Measurements from ENCODE around the gene KIF5A. TPM values are rescaled to one million over a fixed set of nuclear protein-coding genes. Genes with fewer than 3 reads are reported as not detected.

The KIF5A gene
- total and polyA plus RNA-seq, 2 of the 13 experiments (the other 11 are each of a cell fraction or from before 2014, with no cell fraction given) = 1.6 to 11.9 TPM

DNA sequence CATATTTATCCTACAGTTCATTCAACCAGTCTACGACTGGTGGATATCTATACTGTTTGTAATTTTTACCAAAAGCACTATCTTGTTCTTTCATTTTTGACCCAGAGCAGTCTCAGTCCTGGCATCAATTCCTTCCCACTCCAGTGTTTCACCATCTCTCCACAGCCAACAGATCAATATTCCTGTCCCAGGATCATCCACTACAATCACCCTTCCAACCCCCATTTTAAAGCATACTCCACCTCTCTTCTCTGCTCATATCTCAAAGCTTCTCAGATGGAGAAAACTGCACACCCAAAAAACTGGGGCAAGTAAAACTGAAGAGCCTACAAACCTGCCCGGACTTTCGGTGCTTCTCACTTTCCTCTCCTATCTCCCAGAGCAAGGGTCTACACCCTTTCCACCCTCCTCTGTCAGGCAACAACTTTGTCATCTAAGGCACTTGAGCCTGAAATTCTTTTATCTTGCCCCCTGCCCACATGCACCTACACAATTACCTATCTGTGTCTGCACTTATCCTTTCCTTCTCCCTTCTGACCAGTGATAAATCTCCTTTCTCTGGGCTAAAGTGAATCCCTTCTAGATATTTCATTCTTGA is 37.1 kb downstream of the KIF5A start:
- ATAC-seq = no peak

More for the DNA sequence above, 37.1 kb downstream of the KIF5A start:
- CTCF ChIA-PET (ENCODE audit: low intra/inter-chr PET ratio, low total read pairs) = no interaction called here
- H3K27ac ChIP-seq (ENCODE audit: extremely low read length, insufficient read depth, low read length) = no peak overlapping the region
- no TSS peak for BruUV-seq (replicated peaks)
- POLR2A ChIA-PET = no interaction called here
- DNase-seq (ENCODE audit: low spot score) (no peak), FAIRE-seq (no peak)
- intact Hi-C loops (cut with micrococcal nuclease; ENCODE audit: unreplicated experiment) = no loop called here
- H3K36me3 ChIP-seq (replicated peaks in 1 of 2; ENCODE audit: control insufficient read depth in 1 of 2, insufficient read depth in 2 of 2, low read length in 2 of 2) = peaks cover 3 to 15% of the 10 kb centered on the region in 2 experiments; a peak in 4 of 5 replicates
- no peak overlapping the region for H3K9ac ChIP-seq (ENCODE audit: insufficient read depth, low read depth, low read length)
- in situ Hi-C loops (cut with HindIII; ENCODE audit: extremely low pct_ligation_motif_present, low pct_unique_long_range_greater_than_20kb) = no loop called here
- H4K20me1 ChIP-seq (ENCODE audit: insufficient read depth, low read length) = no peaks in the 10 kb centered on the region
- H3K79me2 ChIP-seq (ENCODE audit: insufficient read depth, low read length) = peaks cover 5% of the 10 kb centered on the region
- no peak overlapping the region for H3K4me3 ChIP-seq (replicated peaks in 1 of 3; ENCODE audit: insufficient read depth in 1 of 3, low read depth in 2 of 3, low read length in 3 of 3)
- no peak overlapping the region for H2AFZ ChIP-seq (ENCODE audit: low read length)
- H3K4me1 ChIP-seq (ENCODE audit: insufficient read depth, low read length) = peaks cover 16% of the 10 kb centered on the region
- H3K9me3 ChIP-seq (ENCODE audit: low read length) = no peaks in the 10 kb centered on the region
- H3K4me2 ChIP-seq (ENCODE audit: low read depth, low read length) = no peak overlapping the region
- 93% methylated on average over 3 of the region's 3 CpGs for WGBS (ENCODE audit: low lambda C conversion rate)
- H3K27me3 ChIP-seq (ENCODE audit: control insufficient read depth in 1 of 2, insufficient read depth in 2 of 2, low read length in 2 of 2) = no peaks in the 10 kb centered on the region; a peak in 1 of 5 replicates
- no peak for TF ChIP-seq ZNF709 (CRISPR knock-in tag; IDR thresholded peaks at IDR 0.05)
- TF ChIP-seq FOXA1 (IDR thresholded peaks at IDR 0.05) = no peak
- TF ChIP-seq FOXA1 (CRISPR knock-in tag; IDR thresholded peaks at IDR 0.05) = no peak
- TF ChIP-seq, protein P1, sequence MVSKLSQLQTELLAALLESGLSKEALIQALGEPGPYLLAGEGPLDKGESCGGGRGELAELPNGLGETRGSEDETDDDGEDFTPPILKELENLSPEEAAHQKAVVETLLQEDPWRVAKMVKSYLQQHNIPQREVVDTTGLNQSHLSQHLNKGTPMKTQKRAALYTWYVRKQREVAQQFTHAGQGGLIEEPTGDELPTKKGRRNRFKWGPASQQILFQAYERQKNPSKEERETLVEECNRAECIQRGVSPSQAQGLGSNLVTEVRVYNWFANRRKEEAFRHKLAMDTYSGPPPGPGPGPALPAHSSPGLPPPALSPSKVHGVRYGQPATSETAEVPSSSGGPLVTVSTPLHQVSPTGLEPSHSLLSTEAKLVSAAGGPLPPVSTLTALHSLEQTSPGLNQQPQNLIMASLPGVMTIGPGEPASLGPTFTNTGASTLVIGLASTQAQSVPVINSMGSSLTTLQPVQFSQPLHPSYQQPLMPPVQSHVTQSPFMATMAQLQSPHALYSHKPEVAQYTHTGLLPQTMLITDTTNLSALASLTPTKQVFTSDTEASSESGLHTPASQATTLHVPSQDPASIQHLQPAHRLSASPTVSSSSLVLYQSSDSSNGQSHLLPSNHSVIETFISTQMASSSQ (IDR thresholded peaks at IDR 0.05; ENCODE audit: low read depth) = no peak
- TF ChIP-seq, protein P1 (CRISPR knock-in tag; IDR thresholded peaks at IDR 0.05; ENCODE audit: borderline replicate concordance) = no peak
- TF ChIP-seq ZSCAN31 (CRISPR knock-in tag; IDR thresholded peaks at IDR 0.05; ENCODE audit: low read depth) = no peak
- no peak for TF ChIP-seq ZNF674 (CRISPR knock-in tag; IDR thresholded peaks at IDR 0.05; ENCODE audit: low read depth)
- no peak for TF ChIP-seq HDAC2 (CRISPR knock-in tag; IDR thresholded peaks at IDR 0.05)
